ENCODE data around the gene GUCA2A. TPM values are rescaled to one million over a fixed set of nuclear protein-coding genes. Genes with fewer than 3 reads are reported as not detected.

The GUCA2A gene
- total RNA-seq, 3 donors from 2014 or later = not detected

GRCh38 chr1:42114229-42114628 lies 50.3 kb downstream of the GUCA2A start:
- no peak for DNase-seq
- peaks cover 15% of the 10 kb centered on the region for H3K27me3 Mint-ChIP-seq (ENCODE audit: low read depth)
- no peak for ATAC-seq

More at GRCh38 chr1:42114229-42114628, 50.3 kb downstream of the GUCA2A start:
- H3K9me3 Mint-ChIP-seq = no peaks in the 10 kb centered on the region
- no peaks in the 10 kb centered on the region for H3K4me1 Mint-ChIP-seq (ENCODE audit: low read depth)
- H3K4me3 Mint-ChIP-seq = no peak overlapping the region
- no peaks in the 10 kb centered on the region for H3K36me3 Mint-ChIP-seq (ENCODE audit: insufficient read depth)

Other genes starting within 250 kb of the GUCA2A start
- gene HIVEP3, start 245.8 kb downstream of the GUCA2A start, total RNA-seq = 100 to 1,000 TPM; 107 to 117 (median 114) TPM
- gene GUCA2B, start 11.3 kb downstream of the GUCA2A start, total RNA-seq = not detected
- gene FOXJ3, start 170.5 kb upstream of the GUCA2A start, total RNA-seq = 10 to 100 TPM; 47.8 to 50.5 (median 49.8) TPM
- under 1 TPM; 0.46 to 0.96 (median 0.95) TPM for gene RIMKLA, start 216.0 kb upstream of the GUCA2A start, total RNA-seq